SK-N-SH (cell line): ENCODE measurements around the gene RFFL. TPM values are rescaled to one million over a fixed set of nuclear protein-coding genes. Genes with fewer than 3 reads are reported as not detected.

Experiments
- CTCF ChIA-PET: fragments of 300-600, 350-600 bp; formaldehyde crosslinking; extraction: SDS; loops from one replicate; lab custom pipeline; 2021; lab: Yijun Ruan, JAX
- POLR2A ChIA-PET: fragments of 350-600 bp; sonication (Branson Sonifier 250); formaldehyde crosslinking; extraction: SDS; loops from one replicate; lab custom pipeline; 2020; ENCODE audit warnings: antibody characterized with exemption, inconsistent platforms; lab: Yijun Ruan, JAX
- DNase-seq: peaks from one replicate; pipeline ENCODE4 v3.0.0; 2012
- H2AFZ ChIP-seq: fragments of 200-600 bp; sonication (generic); 2 replicates; pipeline ENCODE4 v1.8.1; 2016; ENCODE audit warnings: antibody characterized with exemption, mild to moderate bottlenecking, low read depth
- H3F3A ChIP-seq: fragments of 200-600 bp; sonication (generic); replicated peaks from 2 replicates; pipeline ENCODE3; 2016; ENCODE audit warnings: antibody characterized with exemption, mild to moderate bottlenecking; ENCODE audit not compliant: insufficient read depth
- H3K27ac ChIP-seq, 2 experiments: fragments of 200-500 bp in 1 of 2; fragments of 200-600 bp in 1 of 2; sonication (Bioruptor generic) in 1 of 2; sonication (generic), shearing (Covaris generic) in 1 of 2; 2 replicates each; pipeline versions ENCODE4 v1.5.1 to v1.6.1; 2014 to 2016; ENCODE audit warnings: low read depth in 2 of 2, inconsistent platforms in 1 of 2, low read length in 1 of 2, mild to moderate bottlenecking in 1 of 2, mixed read lengths in 1 of 2
- H3K27me3 ChIP-seq: fragments of 200-600 bp; sonication (generic), shearing (Covaris generic); 2 replicates; pipeline ENCODE4 v1.6.1; 2016; ENCODE audit warnings: mixed run types; ENCODE audit not compliant: insufficient read depth
- H3K36me3 ChIP-seq, 2 experiments: fragments of 200-500 bp in 1 of 2; fragments of 200-600 bp in 1 of 2; sonication (Bioruptor generic) in 1 of 2; sonication (generic) in 1 of 2; replicated peaks in 1 of 2; 2 replicates each; pipeline versions ENCODE3 to v1.5.1; 2014 to 2016; ENCODE audit warnings: low read length in 1 of 2, mild to moderate bottlenecking in 1 of 2; ENCODE audit not compliant: insufficient read depth in 2 of 2, control insufficient read depth in 1 of 2
- H3K4me1 ChIP-seq, 2 experiments: fragments of 200-500 bp in 1 of 2; fragments of 200-600 bp in 1 of 2; sonication (Bioruptor generic) in 1 of 2; sonication (generic), shearing (Covaris generic) in 1 of 2; 2 replicates each; pipeline versions ENCODE4 v1.5.1 to v1.6.1; 2014 to 2016; ENCODE audit warnings: low read depth in 1 of 2, low read length in 1 of 2, mixed run types in 1 of 2; ENCODE audit not compliant: insufficient read depth in 2 of 2, control insufficient read depth in 1 of 2
- H3K4me2 ChIP-seq: fragments of 200-600 bp; sonication (generic), shearing (Covaris generic); 2 replicates; pipeline ENCODE4 v1.6.1; 2017; ENCODE audit warnings: mixed run types
- H3K4me3 ChIP-seq, 2 experiments: fragments of 200-500 bp in 1 of 2; fragments of 200-600 bp in 1 of 2; sonication (Bioruptor generic) in 1 of 2; sonication (generic), shearing (Covaris generic) in 1 of 2; 2 replicates each; pipeline versions ENCODE4 v1.5.1 to v1.8.1; 2014 to 2016; ENCODE audit warnings: low read depth in 2 of 2, inconsistent platforms in 1 of 2, low read length in 1 of 2, mild to moderate bottlenecking in 1 of 2, mixed read lengths in 1 of 2, moderate library complexity in 1 of 2
- H3K79me2 ChIP-seq: fragments of 200-600 bp; sonication (generic); 2 replicates; pipeline ENCODE4 v1.8.1; 2017; ENCODE audit warnings: mild to moderate bottlenecking; ENCODE audit not compliant: insufficient read depth
- H3K9ac ChIP-seq: fragments of 200-600 bp; sonication (generic); 2 replicates; pipeline ENCODE4 v1.6.1; 2017; ENCODE audit warnings: mixed run types
- H3K9me2 ChIP-seq: fragments of 200-600 bp; sonication (generic); 2 replicates; pipeline ENCODE4 v1.6.1; 2017; ENCODE audit warnings: mixed run types
- H3K9me3 ChIP-seq: fragments of 200-600 bp; sonication (generic); 2 replicates; pipeline ENCODE4 v1.6.1; 2017; ENCODE audit warnings: mixed run types, mild to moderate bottlenecking, moderate library complexity
- H4K20me1 ChIP-seq: fragments of 200-600 bp; sonication (generic); 2 replicates; pipeline ENCODE4 v1.6.1; 2017; ENCODE audit warnings: mild to moderate bottlenecking, mixed run types; ENCODE audit not compliant: insufficient read depth
- MEF2A ChIP-seq: IDR thresholded peaks from 2 replicates; pipeline ENCODE4 v1.4.0; 2012; ENCODE audit warnings: low read depth, borderline replicate concordance
- PBX3 ChIP-seq: IDR thresholded peaks from 2 replicates; pipeline ENCODE4; 2012
- RAD21 ChIP-seq: IDR thresholded peaks from 2 replicates; pipeline ENCODE4 v1.6.1; 2012; ENCODE audit warnings: mild to moderate bottlenecking, low read length
- REST ChIP-seq: IDR thresholded peaks from 2 replicates; pipeline ENCODE4 v1.6.1; 2012; ENCODE audit warnings: mild to moderate bottlenecking, low read depth, low read length, moderate library complexity
- USF1 ChIP-seq: IDR thresholded peaks from 2 replicates; pipeline ENCODE4 v1.4.0; 2012; ENCODE audit warnings: low read depth, borderline replicate concordance
- WGBS: methylation state at CpG from one replicate; pipeline ENCODE4 v1.1.6; 2017; ENCODE audit warnings: low lambda C conversion rate; 5-methylcytosine and 5-hydroxymethylcytosine counted together
- polyA plus RNA-seq, 3 experiments: library from polyadenylated mRNA; depleted of rRNA; stranded (reverse); fragments of >200 nt; gene quantifications; 2 replicates each; pipeline ENCODE4 v1.2.3, GENCODE V29; 2012
- TF ChIP-seq, protein P1 (sequence below): IDR thresholded peaks from 2 replicates; pipeline ENCODE4 v1.4.0; 2012; ENCODE audit warnings: low read depth

Gene RFFL
- polyA plus RNA-seq, 1 of the 3 experiments (the other 2 are of a cell fraction), result 10.1 TPM

GRCh38 chr17:34996422-34997285, 66.9 kb downstream of the RFFL start:
- Histone ChIP-seq H2AFZ (no peak overlapping the region), H3K9ac (no peak overlapping the region), H3K36me3 (peaks cover 28 to 65% of the 10 kb centered on the region in 2 experiments), H3K9me3 (no peaks in the 10 kb centered on the region), H3K79me2 (no peaks in the 10 kb centered on the region), H3K27ac (peak overlapping the region; percentile 31 to 53; a peak in 2 of 4 replicates), H3F3A (peaks cover 11% of the 10 kb centered on the region), H3K4me3 (no peak overlapping the region), H4K20me1 (no peaks in the 10 kb centered on the region), H3K4me2 (peak overlapping the region; percentile 10; the same call in 1 of the 2 replicates), H3K27me3 (no peaks in the 10 kb centered on the region), H3K9me2 (no peaks in the 10 kb centered on the region), H3K4me1 (peaks cover 4 to 19% of the 10 kb centered on the region in 2 experiments; a peak in 2 of 4 replicates)
- ChIA-PET CTCF (interaction anchor here (0.6 to 5.1 kb wide), 6 partner anchors 15 to 326 kb away, joined by 3 to 32 read pairs (median 3); partner anchors contain the start of gene RAD51D), POLR2A (no interaction called here)
- DNase-seq, result no peak
- TF ChIP-seq, protein P1, sequence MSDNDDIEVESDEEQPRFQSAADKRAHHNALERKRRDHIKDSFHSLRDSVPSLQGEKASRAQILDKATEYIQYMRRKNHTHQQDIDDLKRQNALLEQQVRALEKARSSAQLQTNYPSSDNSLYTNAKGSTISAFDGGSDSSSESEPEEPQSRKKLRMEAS, result no peak
- TF ChIP-seq USF1 (no peak), PBX3 (no peak), REST (no peak)
- WGBS, result 91% methylated on average over 3 of the region's 3 CpGs

DNA sequence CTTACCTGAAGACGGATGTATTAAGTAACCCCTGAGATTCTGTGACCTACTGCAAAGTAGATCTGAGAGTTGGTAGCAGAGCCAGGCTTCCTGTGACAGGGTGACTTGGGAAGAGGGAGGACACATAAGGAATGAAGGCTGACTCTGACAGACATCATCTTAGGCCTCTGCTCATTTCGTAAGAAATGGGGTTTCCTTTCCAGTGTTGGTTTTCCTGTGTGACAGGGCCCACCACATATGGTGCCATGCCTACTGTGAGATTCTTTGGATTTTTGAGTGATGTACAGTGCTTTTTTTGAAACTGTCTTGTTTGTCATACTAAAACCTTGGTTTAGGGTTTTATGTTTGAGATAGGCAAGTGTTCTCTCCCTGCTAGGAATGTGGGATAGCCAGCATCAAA, 70.5 kb downstream of the RFFL start:
- POLR2A ChIA-PET, result no interaction called here

More for the DNA sequence above, 70.5 kb downstream of the RFFL start:
- no peak overlapping the region for H3K9ac ChIP-seq
- TF ChIP-seq PBX3, result no peak
- TF ChIP-seq RAD21, result no peak
- TF ChIP-seq MEF2A, result no peak
- peaks cover 26 to 71% of the 10 kb centered on the region in 2 experiments for H3K36me3 ChIP-seq
- H3K9me2 ChIP-seq, result no peaks in the 10 kb centered on the region
- H3K27ac ChIP-seq, result no peak overlapping the region
- no peaks in the 10 kb centered on the region for H3K27me3 ChIP-seq
- H2AFZ ChIP-seq, result no peak overlapping the region
- CTCF ChIA-PET, result no interaction called here
- no peaks in the 10 kb centered on the region for H3K9me3 ChIP-seq
- peaks cover 11% of the 10 kb centered on the region for H3F3A ChIP-seq
- 81% methylated on average over 2 of the region's 2 CpGs for WGBS
- H3K4me1 ChIP-seq, result peaks cover 1 to 13% of the 10 kb centered on the region in 2 experiments; a peak in 2 of 4 replicates
- no peak for DNase-seq
- no peaks in the 10 kb centered on the region for H3K79me2 ChIP-seq
- no peak overlapping the region for H3K4me3 ChIP-seq
- no peak overlapping the region for H3K4me2 ChIP-seq
- H4K20me1 ChIP-seq, result no peaks in the 10 kb centered on the region
